Activated T-cell treated with anti-CD3 and anti-CD28 coated beads for 24 hours (primary cell): ENCODE results near the gene GOLT1A.

Experiments
- DNase-seq: peaks from one replicate; pipeline ENCODE4 v3.0.0-alpha.2; 2020; ENCODE audit warnings: low read depth

The GOLT1A gene

GRCh38 chr1:204213668-204214662, at the start of gene GOLT1A:
GOLT1A (minus strand) TSS chr1:204213988; CDS start chr1:204213906, 82 bp downstream.
- DNase-seq = peak; percentile 23

- no peak for DNase-seq
Observed at GRCh38 chr1:204263254-204263910, 49.6 kb upstream of the GOLT1A start.

GRCh38 chr1:204262506-204263253, 48.9 kb upstream of the GOLT1A start:
- no peak for DNase-seq

GRCh38 chr1:204261746-204262505, 48.1 kb upstream of the GOLT1A start:
- DNase-seq = no peak

GRCh38 chr1:204261266-204261665, 47.5 kb upstream of the GOLT1A start:
- no peak for DNase-seq

GRCh38 chr1:204260601-204261197, 46.9 kb upstream of the GOLT1A start:
- no peak for DNase-seq

GRCh38 chr1:204259782-204260181, 46.0 kb upstream of the GOLT1A start:
- no peak for DNase-seq

GRCh38 chr1:204259196-204259595, 45.4 kb upstream of the GOLT1A start:
- DNase-seq = no peak

- DNase-seq = peak; percentile 11
Observed at GRCh38 chr1:204258213-204259115, 44.7 kb upstream of the GOLT1A start.

GRCh38 chr1:204257446-204257845, 43.7 kb upstream of the GOLT1A start:
- no peak for DNase-seq

- no peak for DNase-seq
Observed at GRCh38 chr1:204256531-204256930, 42.7 kb upstream of the GOLT1A start.

- no peak for DNase-seq
Observed at GRCh38 chr1:204255966-204256365, 42.2 kb upstream of the GOLT1A start.

- DNase-seq = no peak
Observed at GRCh38 chr1:204255225-204255624, 41.4 kb upstream of the GOLT1A start.

GRCh38 chr1:204254031-204254661, 40.4 kb upstream of the GOLT1A start:
- DNase-seq = no peak

- DNase-seq = no peak
Observed at GRCh38 chr1:204251926-204252689, 38.3 kb upstream of the GOLT1A start.

GRCh38 chr1:204251286-204251685, 37.5 kb upstream of the GOLT1A start:
- DNase-seq = no peak

GRCh38 chr1:204250428-204251030, 36.7 kb upstream of the GOLT1A start:
- DNase-seq = no peak

GRCh38 chr1:204249736-204250427, 36.1 kb upstream of the GOLT1A start:
- DNase-seq = no peak
